ENCODE measurements around the gene FANCD2. TPM values are rescaled to one million over a fixed set of nuclear protein-coding genes. Genes with fewer than 3 reads are reported as not detected.

The FANCD2 gene
- total RNA-seq, result 10 to 100 TPM in 1 of 4 donors, 1 to 10 TPM in 3; 4.6 to 38.0 (median 7.7) TPM

DNA sequence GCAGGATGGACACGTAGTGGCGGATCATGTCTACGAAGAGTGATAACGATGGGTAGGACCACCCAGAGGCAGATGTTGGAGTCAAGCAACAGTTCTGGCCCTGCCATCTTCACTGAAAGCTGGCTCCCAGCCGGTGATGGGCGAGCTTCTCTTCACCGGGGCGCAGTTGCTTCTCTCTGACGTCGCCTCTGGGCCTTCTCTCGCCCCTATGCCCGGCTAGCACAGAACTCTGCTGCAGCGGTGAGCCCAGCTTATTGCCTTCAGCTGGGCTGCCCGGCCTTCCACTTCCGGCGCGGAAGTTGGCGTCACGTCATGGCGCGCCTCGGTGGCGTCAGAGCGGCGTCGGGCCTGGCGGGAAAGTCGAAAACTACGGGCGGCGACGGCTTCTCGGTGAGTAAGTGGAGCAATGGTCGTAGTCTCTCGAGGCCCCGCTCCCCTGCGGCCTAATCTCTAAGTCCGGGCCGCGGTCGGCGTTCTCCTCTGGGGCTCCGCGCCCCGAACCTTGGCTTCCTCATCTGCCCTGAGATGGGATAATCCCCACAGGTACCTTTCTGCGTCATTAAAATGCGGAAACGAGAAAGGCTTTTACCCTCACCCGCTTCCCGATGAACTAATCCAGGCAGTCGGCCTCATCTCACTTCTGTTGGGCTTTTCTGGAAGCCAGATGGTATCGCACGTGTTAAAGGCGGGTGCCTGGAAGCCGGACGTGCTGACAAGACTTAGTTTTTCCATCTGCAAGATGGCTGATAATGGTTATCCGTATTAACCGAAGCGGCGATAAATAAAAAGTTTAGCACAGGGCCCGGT lies at the start of gene FANCD2:
TSS of gene FANCD2 (plus strand) at position 354 of the 807 bp plus-strand sequence. CDS start 2,221 bp downstream, outside the sequence.
- peaks cover 0 to 19% (median 3%) of the 10 kb centered on the region in 4 donors for H3K4me1 ChIP-seq
- no peaks in the 10 kb centered on the region for H3K9me3 ChIP-seq
- H3K4me3 ChIP-seq, result peak within 1 kb of the TSS; percentile 54 to 97 (median 72)
- DNase-seq, result peak; percentile 82 to 96 (median 94)
- TF ChIP-seq CTCF (IDR thresholded peaks at IDR 0.05) (peak in 2 of 6 experiments; percentile 20 to 23), POLR2A (IDR thresholded peaks at IDR 0.05) (peak; percentile 79 to 81)
- no peaks in the 10 kb centered on the region for H3K27me3 ChIP-seq
- H3K27ac ChIP-seq, result peak within 1 kb of the TSS; percentile 70 to 77 (median 73)
- peaks cover 0 to 22% (median 0%) of the 10 kb centered on the region in 3 donors for H3K36me3 ChIP-seq

DNA sequence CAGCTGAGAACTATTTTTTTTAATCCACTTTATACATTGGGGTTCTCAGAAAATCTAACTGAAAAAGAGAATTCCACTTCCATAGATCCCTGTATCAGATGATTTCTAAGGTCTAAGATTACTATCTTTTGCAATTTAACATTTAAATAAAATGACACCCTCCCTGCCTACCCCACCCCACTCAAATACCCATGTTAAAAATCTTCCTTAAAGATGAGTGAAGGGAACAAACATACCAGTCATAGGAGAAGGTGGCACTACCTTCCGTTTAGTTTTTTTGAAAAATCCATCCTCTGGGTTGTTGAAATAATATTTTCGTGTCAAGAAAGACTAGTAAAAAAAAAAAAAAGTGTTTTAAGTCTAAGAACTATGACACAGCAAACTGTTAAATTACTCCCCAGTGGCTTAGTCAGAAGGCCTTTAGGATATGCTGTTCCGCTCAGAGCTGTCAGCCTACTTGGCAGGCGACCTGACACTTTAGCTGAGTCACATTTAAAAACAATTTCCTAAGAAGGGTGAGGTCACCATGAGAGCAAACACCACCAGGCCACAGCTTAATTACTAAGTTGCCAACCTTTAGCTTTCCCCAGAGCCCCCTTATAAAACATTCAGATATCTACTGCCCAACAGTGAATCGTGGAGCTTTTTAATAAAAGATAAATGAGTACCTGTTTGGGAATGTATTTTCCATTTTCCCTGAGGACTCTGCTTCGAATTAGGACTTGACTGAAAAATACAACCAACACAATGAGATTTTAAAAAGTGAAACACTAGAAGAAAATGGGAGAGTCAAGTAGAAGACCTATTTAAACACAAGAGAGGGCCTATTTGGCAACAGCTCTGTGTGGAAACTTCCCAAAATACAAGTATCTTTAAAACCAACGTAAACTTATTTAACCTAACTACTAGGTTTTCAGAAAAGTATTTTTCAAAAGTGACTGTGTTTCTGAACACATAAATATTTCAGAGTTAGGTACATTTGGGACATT lies 49.2 kb upstream of the FANCD2 start:
- TF ChIP-seq CTCF (IDR thresholded peaks at IDR 0.05), result no peak
- no peak for TF ChIP-seq POLR2A (IDR thresholded peaks at IDR 0.05)
- H3K4me1 ChIP-seq, result no peaks in the 10 kb centered on the region
- peaks cover 0 to 56% (median 0%) of the 10 kb centered on the region in 3 donors for H3K36me3 ChIP-seq
- H3K27me3 ChIP-seq, result no peaks in the 10 kb centered on the region
- peak overlapping the region in 3 of 4 donors; percentile 34 to 55 (median 55) for H3K27ac ChIP-seq
- peak in 1 of 3 donors; percentile 70 for DNase-seq
- H3K4me3 ChIP-seq, result no peak overlapping the region
- no peaks in the 10 kb centered on the region for H3K9me3 ChIP-seq

DNA sequence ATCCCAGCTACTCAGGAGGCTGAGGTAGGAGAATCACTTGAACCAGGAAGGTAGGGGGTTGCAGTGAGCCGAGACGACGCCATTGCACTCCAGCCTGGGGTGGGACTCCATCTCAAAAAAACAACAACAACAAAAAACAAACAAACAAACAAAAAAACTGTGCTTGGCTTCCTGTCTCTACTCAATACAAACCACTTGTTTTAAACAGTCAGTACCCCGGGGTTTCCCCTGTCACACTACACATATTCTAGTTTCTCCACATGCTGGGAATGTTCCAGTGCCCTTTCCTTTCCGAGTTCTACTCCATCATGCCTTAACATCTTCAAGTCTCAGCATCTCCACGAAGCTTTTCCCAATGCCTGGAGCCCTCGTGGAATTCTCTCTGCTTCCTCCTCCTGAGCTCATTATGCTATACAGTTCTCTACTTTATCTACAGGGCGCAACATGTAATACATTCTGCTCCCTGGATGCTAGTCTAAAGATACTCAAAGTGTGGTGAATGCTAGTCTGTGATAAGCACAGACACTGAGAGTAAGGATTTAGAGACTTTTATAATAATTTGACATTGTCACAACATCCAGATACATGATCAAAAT lies 47.4 kb upstream of the FANCD2 start:
- Histone ChIP-seq H3K27me3 (no peaks in the 10 kb centered on the region), H3K4me1 (no peaks in the 10 kb centered on the region), H3K9me3 (no peaks in the 10 kb centered on the region), H3K27ac (no peak overlapping the region), H3K4me3 (no peak overlapping the region), H3K36me3 (peaks cover 0 to 44% (median 0%) of the 10 kb centered on the region in 3 donors)
- TF ChIP-seq POLR2A (IDR thresholded peaks at IDR 0.05), result no peak
- no peak for TF ChIP-seq CTCF (IDR thresholded peaks at IDR 0.05)
- DNase-seq, result no peak

GRCh38 chr3:9980251-9980650 lies 46.0 kb upstream of the FANCD2 start:
- TF ChIP-seq POLR2A (IDR thresholded peaks at IDR 0.05), result no peak
- TF ChIP-seq CTCF (IDR thresholded peaks at IDR 0.05), result no peak
- peaks cover 0 to 1% (median 0%) of the 10 kb centered on the region in 4 donors for H3K4me1 ChIP-seq
- DNase-seq, result no peak
- H3K27me3 ChIP-seq, result no peaks in the 10 kb centered on the region
- no peak overlapping the region for H3K4me3 ChIP-seq
- no peaks in the 10 kb centered on the region for H3K9me3 ChIP-seq
- no peak overlapping the region for H3K27ac ChIP-seq
- peaks cover 0 to 29% (median 0%) of the 10 kb centered on the region in 3 donors for H3K36me3 ChIP-seq

DNA sequence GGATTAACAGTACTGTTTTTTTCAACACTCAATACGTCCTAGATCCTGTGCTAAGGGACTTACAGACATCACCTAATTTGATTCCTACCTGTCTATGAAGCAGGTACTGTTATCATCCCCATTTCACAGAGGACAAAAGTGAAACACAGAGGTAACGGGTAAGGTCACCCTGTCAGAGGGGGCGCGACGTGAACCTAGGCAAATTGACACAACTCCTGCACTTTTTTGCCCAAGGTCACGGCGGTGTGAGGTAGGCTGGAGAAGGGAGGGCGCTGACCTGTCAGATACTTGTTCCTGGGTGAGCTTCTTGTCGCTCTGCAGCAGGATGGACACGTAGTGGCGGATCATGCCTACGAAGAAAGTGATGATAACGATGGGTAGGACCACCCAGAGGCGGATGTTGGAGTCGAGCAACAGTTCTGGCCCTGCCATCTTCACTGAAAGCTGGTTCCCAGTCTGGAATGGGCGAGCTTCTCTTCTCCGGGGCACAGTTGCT lies 40.0 kb upstream of the FANCD2 start:
- Histone ChIP-seq H3K4me3 (peak overlapping the region; percentile 63 to 86 (median 77)), H3K27ac (peak overlapping the region; percentile 68 to 84 (median 78)), H3K4me1 (peaks cover 0 to 10% (median 8%) of the 10 kb centered on the region in 4 donors), H3K9me3 (no peaks in the 10 kb centered on the region), H3K36me3 (peaks cover 0 to 11% (median 0%) of the 10 kb centered on the region in 3 donors), H3K27me3 (no peaks in the 10 kb centered on the region)
- no peak for TF ChIP-seq POLR2A (IDR thresholded peaks at IDR 0.05)
- no peak for DNase-seq

Data from Peyer's patch (tissue), 4 donors.